HK-2 (cell line): ENCODE results near the gene AEBP1.
A peak's percentile ranks its signal among the peaks of the same experiment; 100 is the strongest.

Experiments used
- DNase-seq: peaks from one replicate; pipeline ENCODE4 v3.0.0-alpha.2; 2018; ENCODE audit not compliant: unreplicated experiment

The AEBP1 gene

DNA sequence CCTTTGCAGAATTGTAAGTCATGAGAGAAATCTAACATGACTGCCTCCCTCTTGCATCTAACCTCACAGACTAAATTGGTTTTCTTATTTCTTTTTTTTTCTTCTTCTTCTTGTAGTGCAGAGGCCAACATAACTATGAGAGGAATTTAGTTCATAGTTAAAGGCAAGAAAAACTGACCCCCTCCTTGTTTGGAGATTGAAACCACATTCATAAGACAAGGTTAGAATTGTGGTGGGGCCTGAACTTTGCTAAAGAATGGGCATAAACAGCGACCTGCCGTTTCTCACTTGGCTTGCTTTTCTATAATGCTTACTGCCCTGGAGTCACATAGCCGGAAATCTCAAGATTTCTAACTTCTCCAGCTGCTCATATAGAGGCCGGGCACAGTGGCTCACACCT lies 19.4 kb upstream of the AEBP1 start:
- no peak for DNase-seq

GRCh38 chr7:44085546-44085945 lies 18.6 kb upstream of the AEBP1 start:
- DNase-seq = no peak

- DNase-seq = no peak
These were observed 17.5 kb upstream of the AEBP1 start for GRCh38 chr7:44086627-44087026.

GRCh38 chr7:44087911-44088838 lies 16.0 kb upstream of the AEBP1 start:
- DNase-seq = no peak

DNA sequence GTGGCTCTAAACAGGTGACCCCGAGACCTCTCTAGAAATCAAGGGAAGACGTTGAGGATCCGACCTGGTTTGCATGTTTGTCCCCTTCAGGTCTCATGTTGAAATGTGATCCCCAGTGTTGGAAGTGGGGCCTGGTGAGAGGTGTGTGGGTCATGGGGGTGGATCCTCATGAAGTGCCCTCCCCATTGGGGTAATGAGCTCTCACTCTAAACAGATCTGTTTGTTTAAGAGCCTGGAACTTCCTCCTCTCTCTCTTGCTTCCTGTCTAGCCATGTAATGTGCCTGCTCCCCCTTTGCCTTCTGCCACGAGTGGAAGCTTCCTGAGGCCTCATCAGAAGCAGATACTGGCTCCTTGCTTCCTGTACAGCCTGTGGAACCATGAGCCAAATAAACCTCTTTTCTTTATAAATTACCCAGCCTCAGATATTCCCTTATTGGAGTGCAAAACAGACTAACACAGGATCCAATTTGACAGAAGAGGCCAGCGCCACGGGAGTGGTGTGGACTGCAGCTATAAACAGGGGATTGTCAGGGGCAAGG lies 11.0 kb upstream of the AEBP1 start:
- no peak for DNase-seq

DNA sequence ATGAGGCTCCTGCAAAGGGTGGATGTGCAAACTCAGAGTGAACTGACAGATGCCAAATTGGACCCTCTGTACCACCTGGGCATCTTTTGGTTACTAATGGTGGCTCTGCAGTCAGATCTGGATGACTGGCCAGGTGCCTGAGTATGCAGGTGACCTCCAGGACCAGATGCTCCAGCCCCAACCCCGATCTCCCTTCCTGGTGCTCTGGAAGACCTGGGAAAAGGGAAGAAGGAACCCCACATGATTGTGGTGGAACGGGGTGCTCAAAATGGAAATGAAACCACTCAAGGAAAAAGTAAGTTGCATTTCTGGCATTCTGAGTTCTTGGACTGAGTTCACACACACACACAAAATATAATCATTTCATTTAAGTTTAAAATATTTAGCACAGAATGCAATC lies 9.8 kb upstream of the AEBP1 start:
- DNase-seq = no peak

GRCh38 chr7:44094883-44095592 lies 9.1 kb upstream of the AEBP1 start:
- DNase-seq = no peak

DNA sequence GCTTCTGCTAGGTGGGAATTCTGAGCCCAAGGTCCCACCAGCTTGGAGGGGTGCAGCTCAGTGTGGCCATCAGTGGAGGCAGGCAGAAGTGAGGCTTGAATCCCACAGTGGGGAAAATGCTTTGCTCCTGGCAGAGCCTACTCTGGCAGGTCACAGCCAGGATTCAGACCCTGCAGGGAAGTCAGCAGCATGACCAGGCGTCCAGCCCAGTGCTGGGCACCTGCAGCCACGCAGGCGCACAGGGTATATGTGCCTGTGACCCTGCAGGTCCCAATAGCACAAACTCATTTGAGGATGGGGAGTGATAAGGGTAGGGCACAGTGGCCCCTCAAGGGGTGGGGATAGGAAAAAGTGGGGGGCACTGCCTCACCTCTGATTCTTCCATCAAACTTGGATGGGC lies 8.4 kb upstream of the AEBP1 start:
- no peak for DNase-seq

GRCh38 chr7:44096326-44096881 lies 7.7 kb upstream of the AEBP1 start:
- no peak for DNase-seq

DNA sequence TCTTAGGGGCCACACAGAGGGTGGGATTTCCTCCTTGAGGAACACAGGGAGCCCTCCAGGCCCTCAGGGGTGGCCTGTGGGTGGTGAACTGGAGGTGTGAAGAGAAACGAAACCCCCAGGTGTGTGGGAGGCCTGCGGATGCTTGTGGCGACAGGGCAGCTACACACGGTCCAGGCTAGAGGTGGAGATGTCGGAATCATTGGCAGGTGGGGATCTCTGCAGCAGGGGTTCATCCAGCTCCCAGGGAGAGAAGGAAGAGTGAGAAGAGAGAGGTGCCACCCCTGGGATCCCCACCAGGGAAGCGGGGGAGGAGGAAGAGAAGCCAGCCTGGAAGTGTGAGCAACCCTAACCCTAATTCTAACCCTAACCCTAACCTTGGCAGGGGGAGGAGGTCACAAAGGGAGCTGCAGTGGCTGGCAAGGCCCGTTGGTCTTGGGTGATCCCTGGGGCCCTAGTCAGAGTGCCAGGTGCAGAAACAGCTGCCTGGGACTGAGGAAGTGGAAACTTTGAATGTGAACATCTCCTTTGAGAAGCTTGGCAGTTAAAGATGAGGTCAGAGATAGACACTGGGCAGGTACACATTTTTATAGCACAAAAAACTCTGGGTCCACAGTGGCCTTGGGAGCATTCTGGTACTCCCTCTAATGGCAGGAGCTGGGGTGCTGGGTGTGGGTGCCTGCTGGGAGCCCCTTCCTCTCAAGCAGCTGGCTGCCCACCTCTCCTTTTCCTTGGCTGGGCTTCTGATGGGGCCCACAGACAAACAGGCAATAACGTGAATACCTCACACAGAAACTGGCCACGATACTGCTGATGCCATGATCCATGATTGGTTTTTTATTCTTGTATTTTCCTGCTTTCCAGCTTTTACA lies 6.8 kb upstream of the AEBP1 start:
- DNase-seq = no peak

DNA sequence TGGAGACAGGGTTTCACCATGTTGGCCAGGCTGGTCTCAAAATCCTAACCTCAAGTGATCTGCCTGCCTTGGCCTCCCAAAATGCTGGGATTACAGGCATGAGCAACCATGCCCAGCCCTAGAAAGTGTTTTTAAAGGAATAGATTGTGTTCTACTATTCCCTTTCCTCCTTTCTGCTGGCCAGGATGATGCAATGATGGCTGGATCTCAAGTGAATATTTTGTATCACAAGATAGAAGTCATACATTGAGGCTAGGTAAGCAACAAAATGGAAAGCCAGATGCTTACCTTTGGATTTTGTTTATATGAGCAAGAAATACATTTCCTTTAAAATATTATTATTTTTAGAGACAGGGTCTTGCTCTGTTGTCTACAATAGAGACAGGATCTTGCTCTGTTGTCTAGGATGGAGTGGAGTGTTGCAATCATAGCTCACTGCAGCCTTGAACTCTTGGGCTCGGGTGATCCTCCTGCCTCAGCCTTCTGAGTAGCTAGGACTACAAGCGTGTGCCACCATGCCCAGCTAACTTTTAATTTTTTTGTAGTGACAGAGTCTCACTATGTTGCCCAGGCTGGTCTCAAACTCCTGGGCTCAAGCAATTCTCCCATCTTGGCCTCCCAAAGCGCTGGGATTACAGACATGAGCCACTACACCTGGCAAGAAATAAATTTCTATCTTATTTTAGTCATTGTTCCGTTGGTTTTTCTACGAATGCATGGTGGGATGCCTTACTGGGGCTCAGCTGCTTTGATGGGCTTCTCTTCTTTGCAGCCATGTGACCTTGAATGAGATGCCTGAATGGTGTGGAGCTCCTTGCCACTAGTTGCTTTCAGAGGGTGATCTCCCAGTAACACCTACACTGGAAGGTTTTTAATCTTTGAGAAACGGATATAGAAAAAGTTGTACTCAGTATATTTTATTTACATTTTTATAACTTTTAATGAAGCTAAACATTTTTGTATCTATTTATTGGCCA lies 5.8 kb upstream of the AEBP1 start:
- DNase-seq = no peak

DNA sequence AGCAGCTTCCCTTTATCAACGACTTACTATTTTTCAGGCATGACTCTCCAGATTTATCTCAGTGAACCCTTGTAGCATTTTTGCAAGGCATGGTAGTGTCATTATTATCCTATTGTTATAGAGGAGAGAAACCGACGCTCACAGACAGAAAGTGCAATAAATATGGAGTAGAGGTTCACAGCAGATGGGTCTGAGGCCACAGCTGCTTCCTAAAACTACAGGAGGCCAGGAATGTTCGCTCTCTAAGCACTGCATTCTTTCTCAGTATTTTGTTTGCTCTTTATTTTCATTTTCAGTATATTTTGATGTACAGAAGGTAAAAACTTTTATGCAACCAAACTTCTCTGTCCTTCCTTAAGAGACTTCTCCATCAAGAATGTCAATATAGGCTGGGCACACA lies 4.5 kb upstream of the AEBP1 start:
- no peak for DNase-seq

GRCh38 chr7:44100458-44101302 lies 3.5 kb upstream of the AEBP1 start:
- DNase-seq = peak; percentile 54

DNA sequence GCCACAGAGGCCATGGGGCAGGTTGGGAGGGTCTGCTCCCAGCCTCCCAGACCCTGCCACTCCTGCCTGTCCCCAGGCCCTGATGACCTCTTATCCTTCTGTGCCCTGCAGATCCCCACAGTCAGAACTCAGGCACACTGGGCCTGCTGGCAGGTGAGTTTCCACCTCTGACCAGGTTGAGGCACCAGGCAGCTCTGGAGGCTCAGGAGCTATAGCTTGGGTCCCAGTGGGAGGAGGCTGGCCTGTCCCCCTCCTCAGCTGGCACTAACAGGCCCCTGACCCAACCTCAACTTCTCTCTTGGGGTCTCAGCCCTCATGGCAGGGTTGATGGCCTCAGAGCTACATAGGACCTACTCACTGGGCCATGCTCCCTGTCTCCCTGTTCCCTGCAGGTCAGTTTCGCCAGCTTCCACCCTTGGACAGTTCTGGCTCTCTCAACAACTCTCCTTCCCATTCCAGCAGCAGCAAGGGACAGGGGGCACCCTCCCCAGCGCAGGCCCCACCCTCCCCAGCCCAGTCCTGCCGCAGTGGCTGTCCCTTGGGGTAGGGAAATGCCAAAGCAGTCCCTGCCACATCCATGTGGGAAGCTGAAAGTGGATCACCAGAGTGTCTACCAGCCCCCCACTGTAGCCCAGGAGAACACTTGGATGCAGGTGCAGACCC lies 2.7 kb upstream of the AEBP1 start:
- no peak for DNase-seq

GRCh38 chr7:44101966-44102845 lies 1.9 kb upstream of the AEBP1 start:
- DNase-seq = no peak

- DNase-seq = no peak
These were observed 1.1 kb upstream of the AEBP1 start for GRCh38 chr7:44102846-44103565.

DNA sequence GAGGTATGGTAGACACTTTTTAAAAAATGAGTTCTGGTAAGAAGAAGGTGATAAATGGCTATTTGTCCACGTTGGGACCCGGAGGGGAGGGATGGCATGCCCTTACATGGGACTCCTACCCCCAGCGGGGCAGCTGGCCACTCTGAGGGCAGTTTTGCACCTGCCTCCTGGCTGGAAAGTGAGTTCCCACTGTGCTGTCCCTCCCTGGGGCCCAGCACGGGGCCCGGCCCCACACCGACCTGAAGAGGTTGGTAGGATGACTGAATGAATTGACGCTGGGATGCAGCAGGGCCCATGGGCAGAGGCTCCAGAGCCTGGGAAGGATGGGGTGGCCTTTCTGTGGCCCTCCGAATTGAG lies 601 bp upstream of the AEBP1 start:
- DNase-seq = no peak
